UCSD-AML1 (cell line): ENCODE measurements around the gene TRAPPC1.
"Not testable (repeated sequence)": the region's sequence is repeated elsewhere in the genome, so short reads cannot be mapped to it uniquely, and the experiment has no call there.

Source experiments
- DNase-seq: peaks from one replicate; lab custom pipeline; 2025; ENCODE audit not compliant: unreplicated experiment; lab: John Stamatoyannopoulos, UW

Gene TRAPPC1

GRCh38 chr17:7931709-7932482 lies at the start of gene TRAPPC1, which contains the start of gene CNTROB:
Gene TRAPPC1, minus strand, starts transcription at chr17:7931946. Its CDS starts 117 bp downstream, at chr17:7931829.
Gene CNTROB, plus strand, starts transcription at chr17:7932206. Its CDS starts 874 bp downstream, at chr17:7933080.
- peak; percentile 99 for DNase-seq

- DNase-seq, result no peak
These were observed 46.1 kb upstream of the TRAPPC1 start for GRCh38 chr17:7977805-7978204.

GRCh38 chr17:7977039-7977438 lies 45.3 kb upstream of the TRAPPC1 start:
- DNase-seq, result no peak

GRCh38 chr17:7974638-7975131 lies 42.9 kb upstream of the TRAPPC1 start:
- no peak for DNase-seq

GRCh38 chr17:7972131-7972785 lies 40.5 kb upstream of the TRAPPC1 start:
- no peak for DNase-seq

- DNase-seq, result no peak
These were observed 39.9 kb upstream of the TRAPPC1 start for GRCh38 chr17:7971651-7972050.

- DNase-seq, result no peak
These were observed 37.7 kb upstream of the TRAPPC1 start for GRCh38 chr17:7969433-7969832.

- no peak for DNase-seq
These were observed 36.0 kb upstream of the TRAPPC1 start for GRCh38 chr17:7967751-7968150.

- no peak for DNase-seq
These were observed 29.7 kb upstream of the TRAPPC1 start for GRCh38 chr17:7961421-7961820.

- no peak for DNase-seq
These were observed 27.9 kb upstream of the TRAPPC1 start for GRCh38 chr17:7959503-7960253.

- DNase-seq, result no peak
These were observed 24.7 kb upstream of the TRAPPC1 start for GRCh38 chr17:7956228-7956965.

GRCh38 chr17:7955414-7956227 lies 23.9 kb upstream of the TRAPPC1 start:
- no peak for DNase-seq

GRCh38 chr17:7953266-7953665 lies 21.5 kb upstream of the TRAPPC1 start:
- DNase-seq, result not testable (repeated sequence)

- DNase-seq, result no peak
These were observed 19.5 kb upstream of the TRAPPC1 start for GRCh38 chr17:7951143-7951792.

GRCh38 chr17:7950578-7950977 lies 18.8 kb upstream of the TRAPPC1 start:
- no peak for DNase-seq

GRCh38 chr17:7947651-7948050 lies 15.9 kb upstream of the TRAPPC1 start:
- DNase-seq, result no peak

- DNase-seq, result no peak
These were observed 14.7 kb upstream of the TRAPPC1 start for GRCh38 chr17:7946441-7946840.

GRCh38 chr17:7945651-7946050 lies 13.9 kb upstream of the TRAPPC1 start:
- no peak for DNase-seq

GRCh38 chr17:7944326-7944725 lies 12.6 kb upstream of the TRAPPC1 start:
- no peak for DNase-seq
